ENCODE results near the gene TIMM17B. TPM values are rescaled to one million over a fixed set of nuclear protein-coding genes. Genes with fewer than 3 reads are reported as not detected.

TIMM17B gene
- total RNA-seq (2014; rRNA removed; shearing (Covaris generic)), result 63.0 and 65.9 TPM in 2 replicates
- 45.5 and 69.6 TPM in 2 replicates for polyA plus RNA-seq (2015; cell fraction: cytosol; rRNA removed)
- polyA plus RNA-seq (2015; cell fraction: nucleus; rRNA removed), result 38.4 and 38.9 TPM in 2 replicates

DNA sequence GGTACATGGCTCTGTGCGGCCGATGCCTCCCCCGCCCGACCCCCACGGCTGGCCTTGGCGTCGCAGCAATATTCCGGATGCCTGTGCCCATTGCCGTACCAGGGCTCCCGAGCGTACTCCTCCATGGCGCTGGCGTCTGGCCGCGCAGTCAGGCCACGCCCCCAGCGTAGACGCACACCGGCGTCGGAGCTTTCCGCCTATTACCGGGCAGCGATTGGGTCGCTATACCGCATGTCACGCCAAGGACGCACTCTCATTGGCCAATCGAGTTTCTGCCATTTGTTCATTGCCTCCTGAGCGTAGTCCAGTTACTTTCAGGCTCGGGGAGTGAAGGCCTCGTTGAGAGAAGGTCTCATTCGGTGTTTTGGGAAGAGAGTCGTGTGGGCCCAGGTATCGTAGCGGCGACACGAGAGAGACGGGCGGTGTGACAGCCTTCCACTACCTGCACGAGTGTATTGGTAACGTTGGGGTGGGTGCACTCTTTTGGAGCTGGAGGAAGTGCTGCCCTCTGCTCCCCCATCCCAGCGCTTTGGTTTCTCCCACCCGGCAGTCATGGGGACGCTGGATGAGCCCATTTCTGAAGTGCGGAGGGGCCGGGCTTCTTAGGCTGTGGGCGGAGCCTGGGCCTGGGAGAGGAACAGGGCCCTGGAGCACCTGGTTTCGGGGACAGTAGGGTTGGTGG lies at the start of gene TIMM17B, which contains the start of gene PQBP1:
Gene TIMM17B, minus strand, starts transcription at position 144 of the 682 bp plus-strand sequence. Its CDS starts 19 bp downstream, at position 125.
Gene PQBP1, plus strand, starts transcription at position 306 of the 682 bp plus-strand sequence. CDS start 580 bp downstream, outside the sequence.
- DNase-seq (ENCODE audit: low read depth), result peak; percentile 93

DNA sequence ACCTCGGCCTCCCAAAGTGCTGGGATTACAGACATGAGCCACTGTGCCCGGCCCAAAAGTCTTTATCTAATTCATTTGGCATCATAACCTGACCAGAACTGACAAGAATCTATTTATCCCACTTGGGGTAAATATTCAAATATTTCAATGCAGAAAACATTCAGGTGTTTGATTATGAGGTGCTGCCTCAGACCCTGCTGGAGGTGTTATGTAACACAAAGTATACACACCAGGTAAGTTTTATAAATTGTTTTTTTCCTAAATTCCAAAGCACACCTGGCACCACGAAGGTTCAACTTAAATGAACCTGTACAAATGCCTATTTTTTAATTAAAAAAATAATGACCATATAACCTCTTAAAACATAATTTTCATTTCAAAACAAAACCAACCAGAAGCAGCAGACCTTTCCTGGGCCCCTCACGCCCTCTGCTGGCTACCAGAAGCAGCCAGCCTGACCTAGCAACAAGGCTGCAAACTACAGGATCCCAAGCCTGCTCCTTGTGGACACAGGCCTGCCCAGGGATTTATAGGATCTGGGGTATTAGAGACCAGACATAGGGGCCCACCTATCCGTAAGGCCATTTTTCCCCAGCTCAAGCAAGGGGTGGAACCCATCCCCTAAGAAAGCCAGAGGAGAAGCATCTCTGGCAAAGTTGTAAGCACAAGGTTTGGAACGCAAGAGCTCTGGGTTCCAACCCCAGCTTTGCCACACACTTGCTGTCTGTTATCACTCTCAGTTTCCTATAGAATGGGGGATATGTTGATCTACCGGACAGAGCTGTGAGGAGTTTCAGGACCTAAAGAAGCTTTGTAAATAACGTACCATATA lies 48.2 kb upstream of the TIMM17B start:
- DNase-seq (ENCODE audit: low read depth), result peak; percentile 36

DNA sequence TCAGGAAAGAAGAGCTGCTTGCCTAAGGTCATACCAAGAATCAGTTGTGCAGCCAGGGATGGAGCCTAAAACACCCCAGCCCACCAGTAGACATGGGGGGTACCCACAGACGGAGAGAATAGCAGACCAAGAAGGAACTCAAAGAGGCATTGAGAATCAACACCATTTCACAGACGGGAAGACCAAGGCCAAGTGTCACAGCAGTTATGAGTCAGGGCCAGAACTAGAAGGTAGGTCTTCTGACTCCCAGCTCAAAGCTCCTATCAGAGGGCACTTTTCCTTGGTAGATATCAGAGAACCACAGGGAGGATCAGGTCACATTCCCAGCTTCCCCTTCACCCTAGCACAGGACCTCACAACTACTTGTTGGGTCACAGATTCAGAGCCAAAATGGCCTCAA lies 45.3 kb upstream of the TIMM17B start:
- no peak for DNase-seq (ENCODE audit: low read depth)

DNA sequence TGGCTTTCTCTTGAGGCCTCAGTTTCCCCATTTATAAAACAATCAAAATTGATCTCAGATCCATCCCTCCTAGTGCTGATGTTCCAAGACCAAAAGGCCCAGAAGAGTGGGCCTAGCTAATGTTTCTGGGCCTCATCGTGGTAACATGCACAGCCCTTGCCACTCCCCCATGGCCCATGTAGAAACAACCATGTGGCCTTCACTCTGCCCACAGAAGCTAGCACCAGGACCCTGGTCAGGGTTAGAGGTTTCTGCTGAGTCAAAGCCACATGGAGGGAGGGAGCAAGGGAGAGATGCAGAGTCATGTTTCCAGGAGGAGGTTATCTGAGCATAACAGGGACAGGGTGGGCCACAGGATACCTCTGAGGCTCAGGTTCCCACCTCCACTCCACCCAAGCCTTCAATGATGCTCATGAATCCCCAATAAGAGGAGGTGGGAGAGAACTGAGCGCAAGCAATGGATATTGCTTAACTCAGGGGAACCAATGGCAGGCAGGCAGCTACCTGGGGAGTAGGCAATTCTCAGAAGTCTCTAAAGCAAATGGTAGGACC lies 42.9 kb upstream of the TIMM17B start:
- DNase-seq (ENCODE audit: low read depth), result no peak

DNA sequence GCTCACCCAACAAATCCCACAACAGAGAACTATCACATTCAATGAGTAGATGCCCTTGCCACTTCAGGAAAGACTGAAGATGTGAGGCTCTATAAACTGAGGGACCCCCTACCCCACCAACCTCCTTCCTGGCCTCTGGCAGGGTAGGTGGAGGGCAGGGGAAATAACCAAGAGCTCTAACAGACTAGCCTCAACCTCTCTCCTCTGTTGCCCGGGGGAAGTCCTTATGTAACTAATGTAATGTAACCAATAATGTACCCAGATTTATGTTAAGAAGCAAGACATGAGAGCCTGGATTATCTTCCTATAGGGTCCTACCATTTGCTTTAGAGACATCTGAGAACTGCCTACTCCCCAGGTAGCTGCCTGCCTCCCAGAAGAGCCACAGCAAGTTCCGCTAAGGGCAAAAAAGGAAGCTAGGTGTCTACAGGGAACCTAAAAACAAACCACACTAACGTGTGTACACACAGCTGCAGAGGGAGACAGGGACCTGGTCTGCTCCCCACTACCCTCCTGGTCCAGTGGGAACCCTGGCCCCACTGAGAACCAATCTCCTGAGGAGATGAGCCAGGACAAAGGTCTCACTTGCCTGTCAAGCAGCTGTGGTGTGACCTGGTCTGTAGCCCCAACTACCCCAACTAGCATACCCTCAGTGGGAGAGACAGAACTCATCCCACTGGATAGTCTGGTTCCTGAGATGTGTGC lies 42.1 kb upstream of the TIMM17B start:
- no peak for DNase-seq (ENCODE audit: low read depth)

DNA sequence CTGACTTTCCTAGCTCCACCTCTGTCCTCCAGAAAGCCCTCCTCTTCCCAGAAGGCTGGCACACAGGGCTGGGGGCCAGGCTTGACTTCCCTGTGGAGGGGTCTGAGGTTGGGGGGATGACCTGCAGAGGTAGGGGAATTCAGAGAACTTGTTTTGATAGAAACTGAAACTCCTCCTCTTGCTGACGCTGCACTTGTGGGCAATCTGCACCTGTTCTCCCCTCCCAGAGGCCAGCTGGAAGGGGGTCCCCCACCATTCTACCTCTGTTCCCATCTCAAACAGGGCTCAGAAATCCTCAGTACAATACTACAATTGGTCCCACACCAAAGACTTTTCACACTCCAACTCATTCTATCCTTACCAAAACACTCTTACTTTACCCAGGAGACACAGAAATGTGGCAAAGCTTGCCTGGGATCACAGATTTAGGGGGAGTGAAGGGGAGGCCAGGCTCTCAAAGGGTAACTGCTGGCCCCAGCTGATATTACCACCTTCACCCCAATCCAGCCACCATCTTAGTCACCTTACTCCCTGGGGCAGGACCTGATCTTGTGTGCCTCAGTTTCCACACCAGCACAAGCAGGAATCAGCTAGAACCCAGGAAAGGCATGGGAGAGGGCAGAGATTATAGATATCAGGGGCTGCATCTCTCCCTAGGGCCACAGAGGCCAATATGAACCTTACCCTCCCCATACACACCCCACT lies 41.3 kb upstream of the TIMM17B start:
- no peak for DNase-seq (ENCODE audit: low read depth)

DNA sequence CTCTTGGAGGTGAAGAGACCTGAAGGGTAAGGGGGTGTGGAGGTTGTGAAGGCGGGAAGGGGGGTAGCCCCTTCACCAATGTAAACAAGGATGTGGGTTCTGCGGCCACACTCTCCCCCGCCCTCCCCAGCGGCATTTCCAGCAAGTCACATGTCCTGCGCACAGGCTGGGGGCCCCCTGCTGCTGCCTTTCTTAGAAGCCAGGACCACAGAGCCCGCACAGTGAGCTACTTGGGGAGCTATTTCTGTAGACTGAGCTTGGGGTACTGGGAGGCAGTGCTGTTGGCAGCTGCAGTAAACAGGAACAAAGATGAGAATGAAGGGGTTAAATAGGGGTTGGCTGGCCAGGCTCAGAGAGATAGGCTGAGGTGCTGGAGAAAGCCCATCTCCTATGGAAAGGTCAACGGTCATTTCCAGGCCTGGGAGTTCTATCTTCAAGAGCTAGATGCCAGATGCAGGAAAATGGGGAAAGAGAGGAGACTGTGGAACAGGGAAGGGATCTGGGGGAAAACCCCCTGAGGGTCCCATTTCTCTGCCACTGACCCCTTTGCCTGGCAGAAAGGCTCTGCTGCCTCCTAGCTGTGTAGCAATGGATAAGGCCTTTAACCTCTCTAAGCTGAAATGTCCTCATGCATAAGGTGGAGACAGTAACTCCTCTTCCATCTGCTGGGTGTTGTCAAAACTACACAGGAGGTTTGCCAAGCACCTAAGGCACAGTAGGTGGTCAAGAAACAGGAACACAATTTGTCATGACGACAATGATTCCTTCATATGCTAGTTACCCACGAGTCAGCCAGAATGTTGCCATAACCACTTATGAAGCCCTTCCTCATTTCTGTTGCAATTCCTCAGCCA lies 39.7 kb upstream of the TIMM17B start:
- DNase-seq (ENCODE audit: low read depth), result no peak

DNA sequence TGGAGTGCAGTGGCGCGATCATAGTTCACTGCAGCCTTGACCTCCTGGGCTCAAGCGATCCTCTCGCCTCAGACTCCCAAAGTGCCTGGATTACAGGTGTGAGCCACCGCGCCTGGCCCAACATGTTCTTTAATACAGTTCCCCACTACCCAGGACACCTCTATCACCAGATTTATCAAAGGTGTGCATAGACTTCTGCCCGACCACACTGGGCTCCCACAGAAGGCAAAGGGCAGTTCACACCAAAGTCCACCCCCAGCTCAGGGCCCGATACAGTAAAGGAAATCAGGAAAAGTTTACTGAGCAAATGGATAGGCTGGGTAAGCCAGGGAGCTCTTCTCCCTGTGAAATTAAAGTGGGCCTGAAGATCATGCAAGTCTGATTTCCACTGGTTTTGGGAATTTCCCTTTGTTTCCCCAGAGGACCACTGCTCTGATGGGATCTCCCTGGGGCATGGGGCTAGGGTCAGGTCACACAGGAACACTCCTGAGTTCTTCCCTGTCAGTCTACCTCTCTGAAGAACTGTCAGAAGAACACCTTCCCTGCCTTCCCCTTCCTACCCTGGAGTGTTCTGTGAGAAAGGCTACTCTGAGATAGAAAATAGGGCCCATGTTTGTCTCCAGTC lies 39.0 kb upstream of the TIMM17B start:
- no peak for DNase-seq (ENCODE audit: low read depth)

DNA sequence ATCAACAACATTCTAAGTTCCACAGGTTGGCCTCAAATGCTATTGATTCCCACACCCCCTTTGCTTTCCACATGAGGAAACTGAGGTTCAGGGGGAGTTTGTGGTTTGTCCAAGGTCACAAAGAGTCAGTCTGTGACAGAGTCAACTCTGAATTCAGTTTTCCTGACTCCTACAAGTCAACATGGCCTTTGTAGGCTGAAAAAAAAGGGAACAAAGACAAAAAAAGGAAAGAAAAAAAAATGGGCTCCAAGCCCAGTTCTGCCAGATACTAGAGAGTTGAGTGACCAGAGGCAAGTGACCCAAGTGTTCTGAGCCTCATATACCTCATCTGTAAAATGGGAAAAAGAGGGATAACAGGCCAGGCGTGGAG lies 37.7 kb upstream of the TIMM17B start:
- no peak for DNase-seq (ENCODE audit: low read depth)

DNA sequence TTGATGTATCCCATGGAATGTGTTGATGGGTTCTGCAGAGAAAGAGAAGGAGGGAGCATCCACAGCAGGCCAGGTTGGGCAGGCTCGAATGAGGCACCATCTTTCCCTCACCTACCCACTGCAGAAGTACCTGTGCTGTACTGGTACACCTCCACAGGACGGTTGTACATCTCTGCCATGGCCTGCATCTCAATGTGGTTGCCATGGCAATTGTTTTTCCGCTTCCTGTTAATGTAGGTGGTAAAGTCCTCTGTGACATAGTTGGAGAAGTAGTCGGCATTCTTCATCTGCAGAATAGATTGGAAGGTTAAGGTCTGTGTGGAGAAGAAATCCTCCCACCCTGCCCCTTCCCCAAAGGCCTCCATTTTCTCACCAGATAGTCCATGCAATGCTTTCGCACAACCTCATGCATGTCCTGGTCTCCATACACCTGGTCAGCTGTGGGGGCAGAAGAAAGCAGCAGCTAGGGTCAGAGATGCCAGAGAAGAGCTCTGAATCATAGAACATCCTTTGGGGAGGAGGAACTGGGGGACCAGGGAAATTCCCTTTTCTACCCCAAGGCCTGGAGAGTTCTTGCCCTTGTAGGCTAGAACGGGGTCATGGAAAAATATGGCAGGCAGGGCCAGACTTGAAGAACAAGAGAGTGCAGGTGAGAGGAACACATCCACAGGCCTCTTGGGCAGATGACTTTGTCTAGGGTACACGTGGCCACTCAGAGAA lies 37.2 kb upstream of the TIMM17B start:
- no peak for DNase-seq (ENCODE audit: low read depth)

DNA sequence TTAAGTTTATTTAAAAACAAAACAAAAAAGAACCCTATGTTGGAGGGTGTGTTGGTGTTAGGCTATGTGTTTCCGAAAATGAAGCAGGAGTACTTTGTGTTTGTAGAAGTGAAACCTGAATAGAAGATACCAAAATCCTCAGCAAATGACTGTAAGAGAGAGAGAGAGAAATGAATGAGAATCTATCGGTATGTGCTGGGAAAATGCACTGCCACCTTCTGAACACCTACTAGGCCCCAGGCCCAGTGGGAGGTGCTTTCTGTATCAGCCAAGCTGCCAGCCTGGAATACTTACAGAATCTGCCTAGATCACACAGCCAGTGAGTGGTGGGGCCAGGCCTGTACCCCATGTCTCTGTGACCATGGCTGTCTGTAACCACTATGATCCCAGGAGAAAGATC lies 36.2 kb upstream of the TIMM17B start:
- no peak for DNase-seq (ENCODE audit: low read depth)

DNA sequence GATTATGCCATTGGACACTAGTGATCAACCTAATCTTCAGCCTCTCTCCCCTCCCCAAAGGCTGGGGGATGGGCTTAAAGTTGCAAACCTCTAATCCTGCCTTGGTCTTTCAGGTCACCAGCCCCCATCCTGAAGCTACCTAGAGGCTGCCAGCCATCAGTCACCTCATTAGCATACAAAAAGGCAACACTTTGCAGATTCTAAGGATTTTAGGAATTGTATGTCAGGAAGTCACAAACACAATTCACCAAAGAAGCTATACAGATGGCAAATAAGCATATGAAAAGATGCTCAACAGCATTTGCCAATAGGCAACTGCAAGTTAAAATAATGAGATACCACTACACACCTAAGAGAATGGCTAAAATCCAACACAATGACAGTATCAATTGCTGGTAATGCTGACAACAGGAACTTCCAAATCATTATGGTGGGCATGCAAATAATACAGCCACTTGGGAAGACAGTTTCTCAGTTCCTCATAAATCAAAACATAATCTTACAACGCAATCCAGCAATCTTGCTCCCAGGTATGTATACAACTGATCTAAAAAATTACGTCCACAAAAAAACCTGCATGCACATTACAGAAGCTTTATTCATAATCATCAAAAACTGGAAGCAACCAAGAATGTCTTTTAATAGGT lies 30.3 kb upstream of the TIMM17B start:
- no peak for DNase-seq (ENCODE audit: low read depth)

DNA sequence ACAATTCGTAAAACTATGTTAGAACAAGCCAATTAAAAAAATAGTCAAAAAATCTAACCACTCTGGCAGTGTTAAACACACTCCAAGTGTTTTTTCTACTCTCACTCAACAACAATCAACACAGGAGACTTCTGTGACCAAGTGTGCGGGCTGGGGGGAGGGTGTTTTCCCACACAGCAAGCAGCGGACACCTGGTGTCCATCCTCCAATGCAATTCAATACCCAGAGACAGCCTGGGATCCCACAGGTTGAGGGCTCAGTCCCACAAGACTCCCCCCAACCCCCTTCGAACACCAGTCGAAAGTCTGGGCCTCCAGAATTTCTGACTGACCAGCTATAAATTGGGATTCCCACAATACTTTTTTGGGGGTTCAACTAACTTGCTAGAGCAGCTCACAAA lies 29.6 kb upstream of the TIMM17B start:
- no peak for DNase-seq (ENCODE audit: low read depth)

DNA sequence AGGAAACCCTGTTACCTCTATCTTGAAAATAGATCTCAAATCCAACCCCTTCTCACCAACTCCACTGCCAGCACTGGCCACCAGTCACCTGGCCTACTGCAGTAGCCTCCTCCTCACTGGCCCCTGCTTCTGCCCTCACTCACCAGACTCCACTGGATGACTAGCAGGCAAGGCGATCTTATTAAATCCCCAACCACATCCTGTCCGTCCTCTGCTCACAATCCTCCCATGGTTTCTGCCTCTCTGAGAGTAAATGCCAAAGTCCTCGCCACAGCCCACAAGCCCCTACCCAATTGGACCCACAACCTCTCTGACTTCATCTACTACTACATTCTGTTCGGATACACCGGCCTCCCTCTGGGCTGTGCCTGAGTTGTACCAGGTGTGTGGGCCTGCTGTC lies 26.7 kb upstream of the TIMM17B start:
- peak; percentile 15 for DNase-seq (ENCODE audit: low read depth)

DNA sequence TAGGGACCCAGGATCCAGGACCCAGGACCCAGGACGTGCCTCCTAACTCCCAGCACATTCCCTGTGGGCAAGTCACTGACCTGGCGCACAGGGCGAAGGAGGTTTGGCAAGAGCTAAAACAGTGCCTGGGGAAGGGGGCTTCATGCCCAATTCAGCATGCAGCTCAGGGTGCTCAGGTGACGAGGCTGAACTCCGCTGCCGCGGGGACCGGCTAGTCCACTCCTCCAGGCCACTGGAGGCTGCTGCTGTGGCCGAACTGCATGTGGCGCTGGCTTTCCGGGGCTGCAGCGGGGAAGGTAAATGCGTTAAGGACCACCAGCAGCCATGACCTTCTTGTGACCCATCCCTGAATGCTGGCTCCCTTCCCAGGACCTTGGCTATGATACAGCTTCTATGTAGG lies 26.2 kb upstream of the TIMM17B start:
- no peak for DNase-seq (ENCODE audit: low read depth)

DNA sequence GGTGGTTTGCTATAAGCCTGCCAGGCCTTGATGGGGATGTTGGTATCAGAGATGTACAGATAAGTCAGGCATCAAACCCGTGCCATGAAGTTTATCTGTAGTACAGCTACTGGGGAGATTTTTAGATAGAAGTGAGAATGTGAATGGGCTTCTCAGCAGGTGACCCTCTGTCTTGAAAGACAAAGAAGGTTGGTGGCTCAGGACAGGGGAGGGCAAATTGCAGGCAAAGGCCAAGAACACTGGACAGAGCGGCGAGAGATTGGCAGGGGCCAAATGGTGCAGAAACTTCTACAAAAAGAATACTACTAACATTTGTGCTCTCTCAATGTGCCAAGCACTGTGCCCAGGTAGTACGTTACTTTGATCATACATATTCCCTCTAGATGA lies 23.1 kb upstream of the TIMM17B start:
- no peak for DNase-seq (ENCODE audit: low read depth)

DNA sequence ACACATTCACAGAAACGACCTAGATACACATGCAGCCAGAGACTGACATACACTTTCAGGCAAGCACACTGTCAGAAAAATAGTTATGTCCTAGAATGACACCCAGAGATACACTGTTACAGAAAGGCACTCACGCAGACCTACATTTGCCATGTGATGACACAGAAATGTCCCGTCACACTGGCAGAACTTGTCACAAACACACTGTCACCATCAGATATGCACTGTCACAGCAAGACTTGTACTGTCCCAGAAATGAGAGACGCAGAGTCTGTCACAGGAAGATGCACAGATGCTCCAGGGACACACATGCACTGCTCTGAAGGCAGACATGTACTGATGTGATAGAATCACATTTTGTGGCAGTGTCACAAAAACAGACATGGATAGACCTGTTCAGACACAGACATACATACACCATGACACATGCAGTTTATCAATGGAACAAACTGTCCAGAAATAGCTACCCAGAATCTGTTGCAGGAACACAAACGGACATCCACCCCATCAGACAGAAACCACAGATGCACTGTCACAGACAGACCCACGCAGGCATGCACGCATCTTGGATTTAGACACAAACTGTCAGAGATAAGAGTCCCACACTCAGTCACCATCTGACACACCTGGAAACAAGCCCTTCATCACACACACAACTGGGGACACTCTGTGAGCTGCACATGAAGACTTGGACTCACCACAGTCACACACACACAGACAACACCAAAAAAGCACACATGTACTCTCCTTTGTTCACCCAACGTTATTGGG lies 22.6 kb upstream of the TIMM17B start:
- DNase-seq (ENCODE audit: low read depth), result no peak
